ENCODE measurements around the gene SIGMAR1. TPM values are rescaled to one million over a fixed set of nuclear protein-coding genes. Genes with fewer than 3 reads are reported as not detected.

The SIGMAR1 gene
- total and polyA plus RNA-seq, 2 of the 8 experiments (the other 6 are each of a cell fraction or from before 2014, with no cell fraction given), result 84.2 to 134 TPM

- no peak within 1 kb of the TSS for H3K56ac ChIP-seq (replicated peaks; ENCODE audit: insufficient read length, low read depth, low read length)
- H3K4ac ChIP-seq (replicated peaks; ENCODE audit: insufficient read length, low read depth, low read length), result no peak within 1 kb of the TSS
- peaks cover 0 to 5% (median 4%) of the 10 kb centered on the region in 4 experiments; a peak in 5 of 7 replicates for H3K4me1 ChIP-seq (replicated peaks in 1 of 4; ENCODE audit: control insufficient read depth in 3 of 4, insufficient read depth in 4 of 4, low read length in 3 of 4)
- no peak within 1 kb of the TSS for H2BK12ac ChIP-seq (ENCODE audit: low read depth, low read length)
- ChIA-PET CTCF (ENCODE audit: partially characterized antibody) (interaction anchor here (1.1 to 4.7 kb wide), 10 partner anchors 9 to 119 kb away, joined by 3 to 65 read pairs (median 6); partner anchors contain the start of genes ARID3C, GALT, RPP25L and SIGMAR1), POLR2A (ENCODE audit: partially characterized antibody) (interaction anchor here (1.1 kb wide), 1 partner anchor 24 kb away, joined by 3 read pairs; no protein-coding TSS in a partner anchor)
- H2AFZ ChIP-seq (ENCODE audit: low read length), result no peak within 1 kb of the TSS; the same call in 1 of the 2 replicates
- H4K8ac ChIP-seq (ENCODE audit: extremely low read depth, insufficient read depth, low read length), result 0 out of 2 replicates have a peak within 1 kb of the TSS, but pooled peaks have one; percentile 15
- H2BK5ac ChIP-seq (ENCODE audit: low read depth, low read length), result no peak within 1 kb of the TSS
- H2BK120ac ChIP-seq (replicated peaks; ENCODE audit: low read depth, low read length), result no peak within 1 kb of the TSS
- H3K27me3 ChIP-seq (replicated peaks in 1 of 4; ENCODE audit: control insufficient read depth in 3 of 4, extremely low read depth in 1 of 4, insufficient read depth in 3 of 4, low read length in 3 of 4), result peaks cover 17 to 37% (median 35%) of the 10 kb centered on the region in 4 experiments
- no peak within 1 kb of the TSS for H3K14ac ChIP-seq (ENCODE audit: insufficient read length)
- peak within 1 kb of the TSS; percentile 76 to 86 for H3K4me2 ChIP-seq (ENCODE audit: insufficient read depth in 1 of 2, low read depth in 2 of 2, low read length in 2 of 2)
- no peak within 1 kb of the TSS for H2BK20ac ChIP-seq (ENCODE audit: low read length)
- H4K20me1 ChIP-seq (replicated peaks in 1 of 2; ENCODE audit: control insufficient read depth in 1 of 2, insufficient read depth in 2 of 2, low read length in 2 of 2), result peaks cover 0 to 2% of the 10 kb centered on the region in 2 experiments
- DNase-seq (ENCODE audit: low read depth in 1 of 2, low spot score in 2 of 2), result peak in 1 of 2 experiments; percentile 83
- H3K79me2 ChIP-seq (ENCODE audit: control insufficient read depth in 1 of 2, insufficient read depth in 2 of 2, low read length in 2 of 2), result no peaks in the 10 kb centered on the region
- no peak within 1 kb of the TSS for H4K91ac ChIP-seq (replicated peaks; ENCODE audit: insufficient read length, low read length)
- H2BK15ac ChIP-seq (ENCODE audit: low read length), result no peak within 1 kb of the TSS
- peak within 1 kb of the TSS in 3 of 4 experiments; percentile 35 to 45 (median 43); a peak in 4 of 7 replicates for H3K9ac ChIP-seq (replicated peaks in 1 of 4; ENCODE audit: extremely low read depth in 1 of 4, low read depth in 3 of 4, low read length in 3 of 4)
- peak; percentile 98 for FAIRE-seq
- H3K23ac ChIP-seq (ENCODE audit: insufficient read length), result no peak within 1 kb of the TSS
- no peaks in the 10 kb centered on the region; the same call in 1 of the 2 replicates for H3K79me1 ChIP-seq (ENCODE audit: low read depth, low read length)
- peak within 1 kb of the TSS; percentile 55 to 79 (median 72) for H3K4me3 ChIP-seq (ENCODE audit: extremely low read depth in 1 of 4, insufficient read depth in 2 of 4, low read depth in 3 of 4, low read length in 4 of 4)
- H3K27ac ChIP-seq (ENCODE audit: low read depth, low read length), result no peak within 1 kb of the TSS
- no peaks in the 10 kb centered on the region for H3K9me3 ChIP-seq (ENCODE audit: insufficient read depth in 2 of 2, low read depth in 1 of 2, low read length in 1 of 2)
- no peak within 1 kb of the TSS for H3K18ac ChIP-seq (ENCODE audit: extremely low read depth, low read length)
- H3K36me3 ChIP-seq (ENCODE audit: control insufficient read depth in 2 of 4, insufficient read depth in 4 of 4, low read length in 3 of 4), result no peaks in the 10 kb centered on the region; a peak in 1 of 8 replicates
- H2AK5ac ChIP-seq (ENCODE audit: low read depth, low read length), result no peak within 1 kb of the TSS
- no peak within 1 kb of the TSS for H4K5ac ChIP-seq (ENCODE audit: insufficient read length, low read depth, low read length)
- peaks cover 7% of the 10 kb centered on the region; the same call in 1 of the 2 replicates for H3K23me2 ChIP-seq (ENCODE audit: low read depth, low read length)
- WGBS, 2 experiments (ENCODE audit: extremely low coverage in 1 of 2, insufficient coverage in 1 of 2, insufficient read length in 1 of 2, insufficient replicate concordance in 2 of 2, low coverage in 1 of 2, low lambda C conversion rate in 2 of 2, missing lambda C conversion rate in 1 of 2), result 9% methylated on average over 43 of the region's 43 CpGs; no CpG with 5 or more reads in 1 of the 2 experiments
- TF ChIP-seq SP2 (IDR thresholded peaks at IDR 0.05; ENCODE audit: low read length) (peak; percentile 33), GABPA (IDR thresholded peaks at IDR 0.05; ENCODE audit: borderline replicate concordance, insufficient read depth, low read length) (peak; percentile 92; the same call in 1 of the 2 replicates), YY1 (IDR thresholded peaks at IDR 0.05; ENCODE audit: low read depth, low read length) (peak; percentile 75), CREB1 (IDR thresholded peaks at IDR 0.05) (peak; percentile 89), RAD21 (IDR thresholded peaks at IDR 0.05 in 1 of 2, conservative IDR thresholded peaks at IDR 0.05 in 1 of 2; ENCODE audit: low read depth in 2 of 2, low read length in 2 of 2) (no peak), SRF (IDR thresholded peaks at IDR 0.05; ENCODE audit: low read depth, low read length) (no peak), CTCF (IDR thresholded peaks at IDR 0.05; ENCODE audit: control extremely low read depth in 1 of 3, insufficient read depth in 1 of 3, low read depth in 1 of 3, low read length in 3 of 3) (peak in 1 of 3 experiments; percentile 6; a peak in 1 of 4 replicates)
These were observed 17.3 kb downstream of the SIGMAR1 start, which contains the start of gene DCTN3 for GRCh38 chr9:34620061-34620994. Gene DCTN3, minus strand, starts transcription at chr9:34620495. Its CDS starts 31 bp downstream, at chr9:34620464.
